HG03135 (cell line): ENCODE data around the gene OR14K1.
"Not testable (repeated sequence)": the region's sequence is repeated elsewhere in the genome, so short reads cannot be mapped to it uniquely, and the experiment has no call there.

ENCODE experiments used
- ATAC-seq: cut with Tn5 transposase; IDR thresholded peaks from one replicate; pipeline ENCODE4 v1.9.1; 2021; ENCODE audit warnings: mild to moderate bottlenecking, moderate library complexity; ENCODE audit not compliant: unreplicated experiment

Gene OR14K1, protein sequence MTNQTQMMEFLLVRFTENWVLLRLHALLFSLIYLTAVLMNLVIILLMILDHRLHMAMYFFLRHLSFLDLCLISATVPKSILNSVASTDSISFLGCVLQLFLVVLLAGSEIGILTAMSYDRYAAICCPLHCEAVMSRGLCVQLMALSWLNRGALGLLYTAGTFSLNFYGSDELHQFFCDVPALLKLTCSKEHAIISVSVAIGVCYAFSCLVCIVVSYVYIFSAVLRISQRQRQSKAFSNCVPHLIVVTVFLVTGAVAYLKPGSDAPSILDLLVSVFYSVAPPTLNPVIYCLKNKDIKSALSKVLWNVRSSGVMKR

DNA sequence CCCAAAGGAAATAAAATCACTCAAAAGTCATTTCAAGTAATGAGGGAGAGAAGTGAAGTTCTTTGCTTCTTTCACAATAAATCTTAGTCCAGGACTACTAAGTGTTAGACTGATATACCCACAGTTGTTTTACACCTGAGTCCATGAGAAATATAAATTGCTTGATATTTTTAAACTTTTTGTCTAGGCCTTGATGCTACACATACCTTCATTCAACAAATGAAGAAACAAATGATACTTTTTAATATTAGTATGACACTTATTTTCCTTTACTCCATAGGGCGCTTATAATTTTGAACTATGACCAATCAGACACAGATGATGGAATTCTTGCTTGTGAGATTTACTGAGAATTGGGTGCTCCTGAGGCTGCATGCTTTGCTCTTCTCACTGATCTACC is at the start of gene OR14K1:
TSS of gene OR14K1 (plus strand) at position 301 of the 400 bp plus-strand sequence. CDS start at position 301, 0 bp downstream.
- ATAC-seq = no peak

DNA sequence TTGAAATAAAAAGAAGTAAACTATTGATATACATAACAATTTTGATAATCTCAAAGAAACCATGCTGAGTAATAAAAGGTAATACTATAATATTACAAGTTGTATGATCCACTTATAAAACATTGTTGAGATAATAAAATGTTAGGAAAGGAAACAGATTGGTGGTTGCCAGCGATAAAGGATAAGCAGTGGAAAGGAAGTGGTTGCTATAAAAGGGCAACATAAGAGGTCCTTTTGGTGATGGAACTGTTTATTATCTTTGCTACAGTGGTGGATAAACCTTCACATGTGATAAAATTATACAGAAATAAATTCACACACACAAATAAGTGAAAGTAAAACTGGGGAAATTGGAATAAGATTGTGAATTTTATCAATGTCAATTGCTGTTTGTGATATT is 37.1 kb upstream of the OR14K1 start:
- ATAC-seq = no peak

DNA sequence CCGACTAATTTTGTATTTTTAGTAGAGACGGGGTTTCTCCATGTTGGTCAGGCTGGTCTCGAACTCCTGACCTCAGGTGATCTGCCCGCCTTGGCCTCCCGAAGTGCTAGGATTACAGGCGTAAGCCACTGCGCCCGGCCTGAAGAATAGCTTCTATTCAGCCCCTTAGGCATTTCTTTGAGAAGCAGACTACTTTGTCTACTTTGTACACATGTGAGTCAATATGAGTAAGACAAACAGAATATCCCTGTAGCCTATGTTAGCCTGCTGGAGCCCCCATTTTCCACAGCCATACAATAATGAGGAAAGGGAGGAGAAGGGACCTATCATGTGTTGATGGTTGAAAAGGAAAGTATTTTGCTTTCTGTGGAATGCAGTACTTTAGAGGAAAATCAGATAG is 27.7 kb upstream of the OR14K1 start:
- not testable (repeated sequence) for ATAC-seq

DNA sequence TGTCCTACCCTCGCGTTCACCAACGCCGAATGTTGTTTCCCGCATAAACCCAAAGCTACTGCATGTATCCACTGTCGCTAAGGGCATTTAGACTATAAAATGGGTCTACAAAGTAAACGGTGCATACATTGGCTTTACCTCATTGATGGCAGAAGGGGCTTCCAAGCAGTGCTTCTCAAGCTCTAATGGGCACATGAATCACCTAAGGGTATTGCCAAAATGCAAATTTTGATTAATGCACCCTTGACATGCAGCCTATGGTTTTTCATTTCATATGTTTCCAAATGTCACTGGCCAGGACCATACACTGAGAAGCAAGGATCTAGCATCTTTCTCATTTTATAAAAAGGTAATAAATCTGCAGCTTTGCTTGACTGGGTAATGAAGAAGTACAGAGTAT is 24.7 kb upstream of the OR14K1 start:
- ATAC-seq = no peak

DNA sequence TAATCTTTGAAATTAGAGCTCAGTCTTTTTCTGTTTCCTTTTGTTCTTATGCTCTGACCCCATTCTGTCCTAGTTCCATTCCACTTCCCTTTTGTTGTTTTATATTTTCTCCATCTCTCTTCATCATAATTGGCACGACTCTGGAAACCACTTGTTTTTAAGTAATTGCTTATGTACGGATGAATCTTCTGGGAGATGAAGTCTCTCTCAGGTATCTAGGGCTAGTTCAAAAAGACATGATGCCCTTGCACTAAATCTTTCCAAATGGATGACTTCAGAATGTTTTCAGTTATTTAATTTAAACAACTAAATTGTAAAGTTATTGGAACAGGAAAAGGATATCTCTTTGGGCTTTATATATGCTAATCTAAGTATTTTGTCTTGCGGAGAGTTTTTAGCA is 21.9 kb upstream of the OR14K1 start, which contains the start of gene OR6F1:
TSS of gene OR6F1 (minus strand) at position 101 of the 400 bp plus-strand sequence. CDS start 3,891 bp downstream, outside the sequence.
- no peak for ATAC-seq

DNA sequence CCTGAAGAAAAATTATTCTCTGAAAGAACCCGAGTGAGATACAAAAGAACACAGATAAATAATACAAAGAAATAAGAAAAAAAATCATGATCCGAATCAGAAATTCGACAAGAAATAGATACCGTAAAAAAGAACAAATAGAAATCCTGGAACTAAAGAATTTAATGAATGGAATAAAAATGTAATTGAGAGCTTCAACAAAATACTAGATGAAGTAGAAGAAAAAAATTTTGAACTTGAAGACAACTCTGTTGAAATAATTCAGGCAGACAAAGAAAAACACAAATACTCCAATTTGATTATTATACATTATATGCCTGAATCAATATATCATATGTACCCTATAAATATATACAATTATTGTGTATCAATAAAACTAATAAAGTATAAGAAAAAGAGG is 17.2 kb upstream of the OR14K1 start:
- no peak for ATAC-seq

DNA sequence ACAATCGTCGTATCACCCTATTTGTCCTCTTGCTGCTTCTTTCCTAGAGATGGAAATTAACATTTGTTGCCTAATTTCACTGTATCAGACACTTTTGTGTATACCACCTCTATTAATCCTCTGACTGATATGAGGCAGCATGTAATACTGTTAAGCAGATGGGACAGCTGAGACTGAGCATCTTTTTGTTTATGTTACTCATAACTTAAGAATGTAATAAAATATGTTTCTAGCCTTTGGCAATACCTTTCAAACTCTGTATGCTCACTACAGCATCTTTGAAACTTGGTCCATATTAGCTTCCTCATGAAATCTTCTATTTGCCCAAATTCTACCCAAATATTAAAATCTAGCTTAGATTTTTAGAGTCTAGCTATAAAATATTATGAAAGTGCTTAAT is 2.3 kb downstream of the OR14K1 start:
- ATAC-seq = no peak

DNA sequence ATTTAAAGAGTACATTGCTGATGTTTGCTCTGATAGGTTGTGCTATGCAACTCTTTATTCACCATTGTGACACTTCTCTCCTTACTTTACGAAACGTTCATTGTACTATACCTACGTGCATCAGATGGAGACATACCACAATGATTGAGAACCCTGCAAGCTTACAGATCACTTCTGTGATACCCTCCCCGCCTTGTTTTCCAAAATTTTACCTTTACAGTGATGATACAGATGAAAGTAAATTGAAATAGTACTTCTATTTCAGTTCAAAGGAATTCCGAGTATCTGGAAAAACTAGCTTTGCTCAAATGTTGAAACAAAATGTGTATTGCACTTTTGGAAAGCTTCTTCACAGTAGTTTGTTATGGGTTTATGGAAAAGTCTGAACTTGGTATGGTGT is 3.3 kb downstream of the OR14K1 start:
- no peak for ATAC-seq

DNA sequence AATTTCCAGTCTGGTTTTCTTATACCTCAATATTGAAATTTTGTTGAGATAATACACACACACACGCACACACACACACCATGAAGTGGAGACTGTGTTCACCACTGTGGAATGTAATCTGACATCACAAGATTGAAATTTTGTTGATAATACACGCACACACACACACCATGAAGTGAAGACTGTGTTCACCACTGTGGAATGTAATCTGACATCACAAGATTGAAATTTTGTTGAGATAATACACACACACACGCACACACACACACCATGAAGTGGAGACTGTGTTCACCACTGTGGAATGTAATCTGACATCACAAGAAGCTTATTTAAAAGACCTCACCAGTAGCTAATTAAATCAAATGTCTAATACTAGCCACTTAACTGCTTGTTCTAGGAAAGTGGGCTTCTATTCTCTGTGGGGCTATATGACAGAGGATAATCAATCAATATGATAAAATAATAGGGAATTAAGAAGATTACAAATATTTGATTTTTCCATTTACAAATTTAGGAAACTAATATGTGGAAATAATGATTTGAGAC is 3.9 kb downstream of the OR14K1 start:
- ATAC-seq = not testable (repeated sequence)

DNA sequence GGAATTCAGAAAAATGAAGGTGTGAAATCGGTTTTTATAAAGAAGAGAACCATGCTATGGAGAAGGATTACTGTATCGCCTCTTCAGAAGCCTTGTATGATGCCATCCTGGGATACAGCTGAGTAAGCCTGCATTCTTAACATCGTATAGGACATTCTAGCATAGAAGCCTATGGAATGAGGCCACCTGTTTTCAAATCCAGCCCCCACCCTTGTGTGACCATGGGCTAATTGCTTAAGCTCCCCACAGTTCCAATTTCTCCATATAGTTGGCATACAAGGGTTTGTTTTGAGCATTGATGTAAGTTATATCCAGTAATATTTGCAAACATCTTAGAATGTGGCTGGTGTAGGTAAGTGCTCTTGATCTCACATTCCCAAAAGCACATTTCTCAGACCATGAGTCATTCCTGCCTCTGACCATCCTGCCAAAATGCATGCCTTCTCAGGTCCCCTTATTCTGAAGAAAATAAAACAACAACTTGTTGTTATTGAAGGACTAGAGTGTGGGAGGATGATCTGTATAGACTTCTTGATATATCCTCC is 8.0 kb downstream of the OR14K1 start:
- ATAC-seq = no peak

DNA sequence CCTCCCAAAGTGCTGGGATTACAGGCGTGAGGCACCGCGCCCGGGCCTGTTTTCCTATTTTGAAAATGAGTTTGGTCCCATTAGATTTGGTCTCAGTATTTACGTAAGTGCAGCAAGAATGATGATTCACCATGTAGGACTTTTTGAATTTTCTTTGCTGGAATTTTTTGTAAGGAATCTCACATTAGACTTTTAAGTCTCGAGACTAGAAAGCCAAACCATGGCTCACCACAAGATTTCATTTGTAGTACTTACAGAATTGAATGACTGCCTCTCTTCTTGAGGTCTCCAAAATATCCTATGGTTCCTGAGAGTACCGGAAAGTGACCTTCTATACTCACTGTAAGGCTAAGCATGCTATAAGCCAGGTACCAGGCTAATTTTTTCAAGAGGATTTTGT is 9.2 kb downstream of the OR14K1 start:
- ATAC-seq = no peak

DNA sequence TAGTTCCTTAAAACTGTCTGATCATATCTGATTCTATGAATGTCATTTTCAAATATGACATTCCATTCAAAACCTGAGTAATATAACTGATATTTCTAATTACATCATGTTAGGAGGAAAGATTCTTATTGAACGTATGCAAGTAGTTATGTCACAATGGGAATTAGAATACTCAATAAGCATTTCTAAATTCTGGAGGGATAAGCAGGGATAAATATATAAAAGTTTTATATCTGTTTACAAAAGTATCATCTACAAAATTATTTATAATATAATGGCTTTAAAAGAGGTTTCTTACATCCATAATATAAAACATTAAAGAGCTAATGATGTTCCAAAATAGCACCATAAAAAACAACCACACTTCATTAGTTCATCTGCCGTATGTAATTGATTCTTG is 9.6 kb downstream of the OR14K1 start, which contains the start of gene OR14A2:
TSS of gene OR14A2 (minus strand) at position 101 of the 400 bp plus-strand sequence.
- no peak for ATAC-seq

DNA sequence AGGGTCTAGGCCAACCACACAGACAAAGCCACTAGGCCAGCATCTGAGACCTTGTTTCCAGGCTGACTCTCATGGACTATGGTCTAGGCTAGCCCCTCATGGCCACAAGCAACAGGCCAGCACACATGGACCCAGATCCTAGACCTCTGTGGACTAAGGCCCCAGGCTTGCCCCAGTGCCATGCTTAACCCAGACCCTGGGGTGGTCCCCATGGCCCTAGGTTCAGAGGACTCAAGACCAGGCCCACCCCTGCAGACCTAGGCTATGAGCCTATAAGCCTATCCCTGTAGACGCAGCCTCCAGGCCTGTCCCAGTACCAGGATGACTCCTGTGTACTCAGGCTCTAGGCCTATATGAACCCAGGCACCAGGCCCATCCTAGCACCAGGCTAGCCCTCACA is 11.5 kb downstream of the OR14K1 start:
- ATAC-seq = no peak

DNA sequence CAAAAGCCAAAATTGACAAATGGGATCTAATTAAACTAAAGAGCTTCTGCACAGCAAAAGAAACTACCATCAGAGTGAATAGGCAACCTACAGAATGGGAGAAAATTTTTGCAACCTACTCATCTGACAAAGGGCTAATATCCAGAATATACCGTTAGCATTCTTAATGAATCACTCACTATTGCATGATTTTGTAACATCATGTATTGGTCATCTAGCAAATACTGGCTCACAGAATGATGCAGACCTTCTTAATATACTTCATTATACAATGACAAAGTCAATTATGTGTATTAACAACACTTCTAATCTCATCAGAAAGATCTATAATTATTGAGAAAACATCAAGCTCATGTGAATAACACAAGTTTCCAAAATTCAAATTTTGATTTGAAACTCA is 15.9 kb downstream of the OR14K1 start:
- not testable (repeated sequence) for ATAC-seq

DNA sequence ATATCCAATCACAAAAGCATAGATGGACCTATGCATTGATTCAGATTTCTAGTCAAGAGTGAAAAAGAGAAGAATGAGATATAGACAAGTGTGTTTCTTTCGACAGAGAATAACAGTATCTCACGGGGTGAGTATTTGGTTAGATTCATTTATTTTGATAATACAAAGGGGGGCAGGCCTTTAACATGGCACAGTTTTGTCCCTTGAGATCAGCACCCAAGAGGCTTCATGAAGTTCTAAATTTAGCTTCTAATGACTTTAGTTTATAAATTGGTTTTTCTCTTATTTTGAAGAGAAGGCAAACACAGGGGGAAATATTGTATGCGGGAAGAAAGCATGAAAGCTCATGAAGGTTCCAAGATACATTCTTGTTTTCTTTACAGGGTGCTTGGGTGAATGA is 22.0 kb downstream of the OR14K1 start, which contains the start of gene OR1C1:
TSS of gene OR1C1 (minus strand) at position 101 of the 400 bp plus-strand sequence. CDS start 2,150 bp downstream, outside the sequence.
- ATAC-seq = no peak

DNA sequence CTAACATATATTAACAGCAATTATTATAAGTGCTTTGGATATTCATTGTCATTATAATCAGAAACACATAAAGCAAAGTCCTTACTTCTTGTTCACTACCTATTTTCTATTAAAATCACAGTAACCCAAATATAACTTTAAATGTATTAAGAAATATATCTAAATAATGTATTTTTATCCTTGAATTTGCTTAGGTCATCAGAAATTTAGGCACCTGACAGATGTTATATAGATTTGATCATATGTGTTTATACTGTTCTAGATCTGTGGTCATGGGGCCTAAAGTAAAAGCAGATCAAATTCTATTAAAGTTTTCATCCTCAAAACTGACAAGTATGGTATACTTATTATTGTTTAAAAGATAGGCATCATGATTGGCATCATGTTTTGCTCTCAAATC is 31.2 kb downstream of the OR14K1 start:
- ATAC-seq = no peak
